Measurements from ENCODE around the gene MTOR. TPM values are rescaled to one million over a fixed set of nuclear protein-coding genes. Genes with fewer than 3 reads are reported as not detected.
A peak's percentile ranks its signal among the peaks of the same experiment; 100 is the strongest.

The MTOR gene
- polyA plus RNA-seq, 3 donors = 2.0 to 29.4 (median 3.3) TPM

DNA sequence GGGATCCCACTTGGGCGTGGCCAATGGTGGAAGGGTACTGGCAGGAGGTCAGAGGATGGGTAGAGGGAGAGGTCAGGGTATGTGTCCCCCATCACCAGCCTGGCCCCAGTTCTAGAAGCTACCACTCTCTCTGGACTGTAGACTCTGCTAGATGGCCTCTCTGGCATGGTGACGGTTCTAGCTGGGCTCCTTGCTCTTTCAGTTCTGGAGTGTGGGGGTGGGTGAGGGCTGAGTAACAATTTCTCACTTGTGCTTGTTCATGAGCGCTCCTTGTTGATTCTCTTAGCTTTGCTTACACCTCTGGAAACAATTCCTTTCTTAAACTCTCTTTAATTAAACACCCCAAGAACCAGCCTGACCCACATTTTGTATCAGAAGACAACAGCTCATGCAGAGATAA is 137.4 kb downstream of the MTOR start:
- Mint-ChIP-seq H3K9me3 (no peaks in the 10 kb centered on the region), H3K27ac (peak overlapping the region in 1 of 7 donors; percentile 50), H3K36me3 (peaks cover 79 to 96% of the 10 kb centered on the region in 2 donors), H3K4me1 (no peaks in the 10 kb centered on the region), H3K27me3 (ENCODE audit: low read depth in 3 of 3) (peaks cover 0 to 4% (median 0%) of the 10 kb centered on the region in 3 donors), H3K4me3 (no peak overlapping the region)
- Histone ChIP-seq H3K27ac (ENCODE audit: low read depth in 1 of 2, low read length in 2 of 2) (no peak overlapping the region), H3K79me2 (ENCODE audit: insufficient read depth, low read length) (no peaks in the 10 kb centered on the region), H2AFZ (ENCODE audit: insufficient read depth, low read depth, low read length, poor library complexity, severe bottlenecking) (no peak overlapping the region), H3K4me2 (replicated peaks; ENCODE audit: extremely low read depth, low read length, poor library complexity, severe bottlenecking) (no peak overlapping the region), H3K9ac (ENCODE audit: insufficient read depth, low read length, poor library complexity, severe bottlenecking) (no peak overlapping the region), H3K4me1 (ENCODE audit: control insufficient read depth in 1 of 2, insufficient read depth in 2 of 2, low read length in 2 of 2) (no peaks in the 10 kb centered on the region), H3K9me3 (replicated peaks in 1 of 2; ENCODE audit: control insufficient read depth in 1 of 2, insufficient read depth in 1 of 2, low read length in 2 of 2) (no peaks in the 10 kb centered on the region), H3K36me3 (replicated peaks in 1 of 2; ENCODE audit: control insufficient read depth in 1 of 2, insufficient read depth in 2 of 2, low read length in 2 of 2) (peaks cover 84 to 93% of the 10 kb centered on the region in 2 donors), H3K27me3 (ENCODE audit: control insufficient read depth in 2 of 2, insufficient read depth in 2 of 2, low read length in 2 of 2) (no peaks in the 10 kb centered on the region), H3K4me3 (replicated peaks in 1 of 3; ENCODE audit: low read depth in 2 of 3, low read length in 3 of 3) (no peak overlapping the region), H4K20me1 (ENCODE audit: insufficient read depth, low read length) (no peaks in the 10 kb centered on the region)
- DNase-seq = no peak
- TF ChIP-seq, protein P1, sequence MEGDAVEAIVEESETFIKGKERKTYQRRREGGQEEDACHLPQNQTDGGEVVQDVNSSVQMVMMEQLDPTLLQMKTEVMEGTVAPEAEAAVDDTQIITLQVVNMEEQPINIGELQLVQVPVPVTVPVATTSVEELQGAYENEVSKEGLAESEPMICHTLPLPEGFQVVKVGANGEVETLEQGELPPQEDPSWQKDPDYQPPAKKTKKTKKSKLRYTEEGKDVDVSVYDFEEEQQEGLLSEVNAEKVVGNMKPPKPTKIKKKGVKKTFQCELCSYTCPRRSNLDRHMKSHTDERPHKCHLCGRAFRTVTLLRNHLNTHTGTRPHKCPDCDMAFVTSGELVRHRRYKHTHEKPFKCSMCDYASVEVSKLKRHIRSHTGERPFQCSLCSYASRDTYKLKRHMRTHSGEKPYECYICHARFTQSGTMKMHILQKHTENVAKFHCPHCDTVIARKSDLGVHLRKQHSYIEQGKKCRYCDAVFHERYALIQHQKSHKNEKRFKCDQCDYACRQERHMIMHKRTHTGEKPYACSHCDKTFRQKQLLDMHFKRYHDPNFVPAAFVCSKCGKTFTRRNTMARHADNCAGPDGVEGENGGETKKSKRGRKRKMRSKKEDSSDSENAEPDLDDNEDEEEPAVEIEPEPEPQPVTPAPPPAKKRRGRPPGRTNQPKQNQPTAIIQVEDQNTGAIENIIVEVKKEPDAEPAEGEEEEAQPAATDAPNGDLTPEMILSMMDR (IDR thresholded peaks at IDR 0.05) = no peak
- intact Hi-C loops (cut with micrococcal nuclease) = no loop called here
- 57% methylated on average over 1 of the region's 3 CpGs for WGBS (ENCODE audit: insufficient coverage)

DNA sequence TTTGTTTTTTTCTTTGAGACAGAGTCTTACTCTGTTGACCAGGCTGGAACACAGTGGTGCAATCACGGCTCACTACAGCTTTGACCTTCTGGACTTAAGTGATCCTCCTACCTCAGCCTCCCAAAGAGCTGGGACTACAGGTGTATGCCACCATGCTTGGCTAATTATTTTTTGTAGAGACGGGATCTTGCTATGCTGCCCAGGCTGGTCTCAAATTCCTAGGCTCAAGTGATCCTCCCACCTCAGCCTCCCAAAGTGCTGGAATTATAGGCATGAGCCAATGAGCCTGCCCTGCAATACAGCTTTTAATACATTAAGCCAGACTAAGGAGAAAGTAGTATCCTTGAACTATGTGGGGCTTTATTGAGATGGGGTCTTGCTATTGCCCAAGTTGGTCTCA is 146.0 kb downstream of the MTOR start:
- 100% methylated on average over 2 of the region's 2 CpGs for WGBS (ENCODE audit: insufficient coverage)
- no peaks in the 10 kb centered on the region for H3K79me2 ChIP-seq (ENCODE audit: insufficient read depth, low read length)
- intact Hi-C loops (cut with micrococcal nuclease) = no loop called here
- H2AFZ ChIP-seq (ENCODE audit: insufficient read depth, low read depth, low read length, poor library complexity, severe bottlenecking) = no peak overlapping the region
- Mint-ChIP-seq H3K36me3 (peaks cover 76 to 85% of the 10 kb centered on the region in 2 donors), H3K27ac (no peak overlapping the region), H3K4me1 (no peaks in the 10 kb centered on the region), H3K9me3 (no peaks in the 10 kb centered on the region), H3K4me3 (no peak overlapping the region), H3K27me3 (ENCODE audit: low read depth in 3 of 3) (peaks cover 0 to 1% (median 0%) of the 10 kb centered on the region in 3 donors)
- no peak for DNase-seq
- peaks cover 72 to 88% of the 10 kb centered on the region in 2 donors for H3K36me3 ChIP-seq (replicated peaks in 1 of 2; ENCODE audit: control insufficient read depth in 1 of 2, insufficient read depth in 2 of 2, low read length in 2 of 2)
- no peaks in the 10 kb centered on the region for H3K4me1 ChIP-seq (ENCODE audit: control insufficient read depth in 1 of 2, insufficient read depth in 2 of 2, low read length in 2 of 2)
- H3K27me3 ChIP-seq (ENCODE audit: control insufficient read depth in 2 of 2, insufficient read depth in 2 of 2, low read length in 2 of 2) = no peaks in the 10 kb centered on the region
- no peak overlapping the region for H3K4me3 ChIP-seq (replicated peaks in 1 of 3; ENCODE audit: low read depth in 2 of 3, low read length in 3 of 3)
- H3K9ac ChIP-seq (ENCODE audit: insufficient read depth, low read length, poor library complexity, severe bottlenecking) = no peak overlapping the region
- TF ChIP-seq, protein P1 (IDR thresholded peaks at IDR 0.05) = no peak
- no peak overlapping the region for H3K4me2 ChIP-seq (replicated peaks; ENCODE audit: extremely low read depth, low read length, poor library complexity, severe bottlenecking)
- no peak overlapping the region for H3K27ac ChIP-seq (ENCODE audit: low read depth in 1 of 2, low read length in 2 of 2)
- no peaks in the 10 kb centered on the region for H3K9me3 ChIP-seq (replicated peaks in 1 of 2; ENCODE audit: control insufficient read depth in 1 of 2, insufficient read depth in 1 of 2, low read length in 2 of 2)
- H4K20me1 ChIP-seq (ENCODE audit: insufficient read depth, low read length) = no peaks in the 10 kb centered on the region
